Measurements from ENCODE around the gene IRF2BPL.

- TF ChIP-seq CTCF (IDR thresholded peaks at IDR 0.05) (no peak), POLR2A (IDR thresholded peaks at IDR 0.05) (no peak), POLR2AphosphoS5 (IDR thresholded peaks at IDR 0.05) (peak; percentile 52 to 71 (median 55)), EP300 (IDR thresholded peaks at IDR 0.05; ENCODE audit: low read depth) (no peak)
Observed at GRCh38 chr14:77041881-77042545, 13.5 kb upstream of the IRF2BPL start.

Data from transverse colon (tissue), 4 donors.